Mesothelial cell of epicardium (in vitro differentiated cells): ENCODE measurements around the gene CSNK1D. TPM values are rescaled to one million over a fixed set of nuclear protein-coding genes. Genes with fewer than 3 reads are reported as not detected.
A peak's percentile ranks its signal among the peaks of the same experiment; 100 is the strongest.

ENCODE experiments used
- DNase-seq, 2 experiments: peaks; one replicate each; pipeline ENCODE4 v3.0.0; 2021; ENCODE audit warnings: low spot score in 2 of 2; ENCODE audit not compliant: unreplicated experiment in 2 of 2
- H3K27ac Mint-ChIP-seq: 2 replicates; pipeline ENCODE4 v1.8.0; 2021; ENCODE audit warnings: mixed read lengths
- H3K27me3 Mint-ChIP-seq: 2 replicates; pipeline ENCODE4 v1.8.0; 2021; ENCODE audit warnings: low read depth, mixed read lengths
- H3K36me3 Mint-ChIP-seq: 2 replicates; pipeline ENCODE4 v1.8.0; 2021; ENCODE audit warnings: mixed read lengths
- H3K4me1 Mint-ChIP-seq: 2 replicates; pipeline ENCODE4 v1.8.0; 2021; ENCODE audit warnings: mixed read lengths
- H3K4me3 Mint-ChIP-seq: 2 replicates; pipeline ENCODE4 v1.8.0; 2021; ENCODE audit warnings: mild to moderate bottlenecking, moderate library complexity, mixed read lengths
- H3K9me3 Mint-ChIP-seq: 2 replicates; pipeline ENCODE4 v1.8.0; 2021; ENCODE audit warnings: mixed read lengths
- CTCF ChIP-seq: fragments of 200-600 bp; sonication (generic); IDR thresholded peaks from one replicate; pipeline ENCODE4 v1.5.0; 2021; ENCODE audit warnings: antibody characterized with exemption; ENCODE audit not compliant: unreplicated experiment
- total RNA-seq: library from RNA; stranded (reverse); gene quantifications from 3 replicates; pipeline ENCODE4 v1.2.1, GENCODE V29; 2021

CSNK1D gene
- total RNA-seq, 1 donor from 2014 or later: 204 TPM

DNA sequence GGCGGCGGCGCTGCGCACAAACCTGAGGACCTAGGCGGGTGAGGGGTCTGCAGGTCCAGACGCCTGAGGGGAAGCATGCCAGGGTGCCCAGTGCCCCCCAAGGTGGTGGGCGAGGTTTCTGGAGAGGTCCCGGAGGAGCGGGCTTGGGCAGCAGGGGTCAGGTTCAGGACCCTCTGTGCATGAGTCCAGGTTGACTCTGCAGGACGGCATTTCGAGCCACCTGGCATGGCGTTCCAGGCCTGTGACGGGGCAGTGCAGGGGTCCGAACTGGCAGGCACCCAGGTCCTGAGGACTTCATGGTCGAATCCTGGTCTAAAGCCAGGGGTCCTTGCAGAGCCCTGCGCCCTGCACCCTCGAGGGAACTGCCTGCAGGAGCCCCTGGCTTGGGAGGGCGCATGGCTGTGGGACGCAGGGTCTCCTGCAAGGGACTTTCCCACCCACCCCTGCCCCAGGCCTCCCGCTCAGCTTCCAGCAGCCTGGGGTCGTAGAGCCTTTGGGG lies 41.1 kb downstream of the CSNK1D start:
- Mint-ChIP-seq H3K4me1 (peaks cover 19% of the 10 kb centered on the region), H3K4me3 (peak overlapping the region; percentile 43), H3K36me3 (peaks cover under 1% of the 10 kb centered on the region), H3K9me3 (no peaks in the 10 kb centered on the region), H3K27ac (no peak overlapping the region), H3K27me3 (peaks cover 11% of the 10 kb centered on the region)
- no peak for TF ChIP-seq CTCF
- no peak for DNase-seq

- Mint-ChIP-seq H3K4me1 (peaks cover 19% of the 10 kb centered on the region), H3K36me3 (no peaks in the 10 kb centered on the region), H3K4me3 (peak overlapping the region; percentile 53), H3K27me3 (peaks cover 14% of the 10 kb centered on the region), H3K9me3 (no peaks in the 10 kb centered on the region), H3K27ac (no peak overlapping the region)
- TF ChIP-seq CTCF: no peak
- no peak for DNase-seq
These were observed 41.8 kb downstream of the CSNK1D start for GRCh38 chr17:82231562-82232321.

DNA sequence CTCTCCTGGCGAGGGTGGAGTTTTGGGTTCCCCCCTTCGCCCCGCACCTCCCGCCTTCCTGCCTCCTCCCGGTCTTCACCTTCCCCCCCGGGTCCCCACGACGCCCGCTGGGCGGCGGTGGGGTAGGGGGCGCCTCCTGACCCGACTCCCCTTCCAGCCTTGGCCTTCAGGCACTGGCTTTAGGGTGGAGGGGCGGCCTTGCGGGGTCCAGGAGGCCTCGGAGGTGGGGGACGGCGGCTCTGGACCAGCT lies 42.3 kb downstream of the CSNK1D start:
- Mint-ChIP-seq H3K9me3 (no peaks in the 10 kb centered on the region), H3K4me1 (peaks cover 19% of the 10 kb centered on the region), H3K4me3 (peak overlapping the region; percentile 53), H3K36me3 (no peaks in the 10 kb centered on the region), H3K27ac (no peak overlapping the region), H3K27me3 (peaks cover 14% of the 10 kb centered on the region)
- DNase-seq: no peak
- no peak for TF ChIP-seq CTCF

DNA sequence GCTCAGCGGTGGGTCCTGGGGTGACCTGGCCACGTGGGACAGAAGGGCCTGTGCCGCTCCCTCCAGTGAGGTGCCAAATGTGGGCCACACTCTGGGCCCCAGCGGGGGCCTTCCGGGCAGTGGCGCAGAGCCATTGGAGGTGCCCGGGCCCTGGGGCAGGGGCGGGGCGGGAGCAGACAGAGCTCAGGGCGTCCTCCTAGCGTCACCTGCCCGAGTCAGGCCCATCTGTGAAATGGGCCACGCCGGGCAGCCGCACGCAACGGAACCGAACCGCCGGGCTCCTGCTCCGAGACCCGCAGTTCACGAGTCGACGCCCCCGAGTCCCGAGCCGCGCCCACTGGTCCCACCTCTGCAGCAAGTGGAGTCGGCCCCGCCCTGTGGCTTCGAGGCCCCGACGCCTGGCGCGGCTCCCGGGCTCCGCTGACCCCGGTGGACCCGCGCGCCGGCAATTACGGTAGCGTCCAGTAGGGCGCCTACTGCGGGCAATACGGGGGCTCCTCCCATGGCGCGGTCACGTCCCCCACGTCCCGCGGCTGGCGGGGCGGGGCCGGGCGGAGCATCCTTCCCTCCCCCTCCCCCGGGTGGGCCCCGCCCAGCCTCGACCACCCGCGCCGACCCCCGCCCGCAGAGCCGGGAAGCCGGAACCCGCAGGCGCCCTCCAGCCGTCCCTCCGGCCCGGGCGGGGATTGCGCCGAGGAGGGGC lies 42.7 kb downstream of the CSNK1D start:
- no peaks in the 10 kb centered on the region for H3K36me3 Mint-ChIP-seq
- no peaks in the 10 kb centered on the region for H3K9me3 Mint-ChIP-seq
- peaks cover 16% of the 10 kb centered on the region for H3K4me1 Mint-ChIP-seq
- H3K4me3 Mint-ChIP-seq: peak overlapping the region; percentile 78
- H3K27ac Mint-ChIP-seq: no peak overlapping the region
- peaks cover 14% of the 10 kb centered on the region for H3K27me3 Mint-ChIP-seq
- peak; percentile 60 for TF ChIP-seq CTCF
- DNase-seq: peak; percentile 65 to 66

DNA sequence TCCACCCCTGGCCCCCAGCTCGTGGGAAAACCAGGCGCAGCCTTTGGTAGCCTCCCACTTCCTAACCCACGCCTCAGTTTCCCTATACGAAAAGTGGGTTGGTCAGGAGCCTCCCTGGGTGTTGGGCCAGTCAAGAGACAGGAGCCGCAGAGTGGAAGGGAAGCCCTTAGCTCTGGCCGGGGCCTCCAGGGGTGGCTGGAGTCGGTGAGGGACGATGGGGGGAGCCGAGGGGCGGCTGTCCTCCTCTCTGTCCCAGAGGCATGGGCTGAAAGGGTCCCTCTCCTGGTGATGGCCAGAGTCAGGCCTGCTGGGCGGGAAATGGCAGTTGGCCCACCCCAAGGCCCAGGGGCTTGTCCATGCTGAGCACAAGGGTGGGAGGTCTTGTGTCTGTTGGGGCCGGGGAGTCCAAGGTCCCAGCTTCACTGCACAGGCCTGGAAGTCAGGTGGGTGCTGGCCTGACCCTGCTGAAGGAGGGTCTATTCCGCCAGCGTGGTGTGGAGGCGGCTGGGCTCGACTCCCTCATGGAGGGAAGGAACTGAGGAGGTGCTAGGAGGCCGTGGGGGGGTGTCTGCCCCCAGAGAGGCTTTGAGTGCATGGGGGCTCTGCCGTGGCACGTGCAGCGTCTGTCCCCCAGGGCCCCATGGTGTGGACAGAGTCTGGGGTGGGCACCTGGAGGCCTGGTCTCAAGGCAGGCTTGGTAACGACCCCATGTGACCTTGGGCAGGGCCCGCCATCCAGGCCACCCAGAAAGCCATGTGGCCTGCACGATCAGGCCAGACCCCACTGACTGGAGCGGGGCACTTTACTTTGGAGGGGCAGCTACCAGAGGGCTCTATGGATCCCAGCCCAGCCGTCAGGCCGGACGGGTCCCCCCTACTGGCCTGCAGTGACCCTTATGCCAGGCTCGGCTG lies 43.5 kb downstream of the CSNK1D start:
- H3K9me3 Mint-ChIP-seq: no peaks in the 10 kb centered on the region
- peak overlapping the region; percentile 78 for H3K4me3 Mint-ChIP-seq
- no peaks in the 10 kb centered on the region for H3K36me3 Mint-ChIP-seq
- peaks cover 14% of the 10 kb centered on the region for H3K27me3 Mint-ChIP-seq
- peaks cover 15% of the 10 kb centered on the region for H3K4me1 Mint-ChIP-seq
- no peak for TF ChIP-seq CTCF
- peak overlapping the region; percentile 75 for H3K27ac Mint-ChIP-seq
- DNase-seq: no peak
